HG02981 (cell line): ENCODE measurements around the gene SRRT.
A peak's percentile ranks its signal among the peaks of the same experiment; 100 is the strongest.

Experiments
- ATAC-seq: cut with Tn5 transposase; IDR thresholded peaks from one replicate; pipeline ENCODE4 v1.9.1; 2021; ENCODE audit warnings: mild to moderate bottlenecking, moderate library complexity; ENCODE audit not compliant: unreplicated experiment

SRRT gene

GRCh38 chr7:100880645-100881044 lies 5.7 kb downstream of the SRRT start:
- no peak for ATAC-seq

DNA sequence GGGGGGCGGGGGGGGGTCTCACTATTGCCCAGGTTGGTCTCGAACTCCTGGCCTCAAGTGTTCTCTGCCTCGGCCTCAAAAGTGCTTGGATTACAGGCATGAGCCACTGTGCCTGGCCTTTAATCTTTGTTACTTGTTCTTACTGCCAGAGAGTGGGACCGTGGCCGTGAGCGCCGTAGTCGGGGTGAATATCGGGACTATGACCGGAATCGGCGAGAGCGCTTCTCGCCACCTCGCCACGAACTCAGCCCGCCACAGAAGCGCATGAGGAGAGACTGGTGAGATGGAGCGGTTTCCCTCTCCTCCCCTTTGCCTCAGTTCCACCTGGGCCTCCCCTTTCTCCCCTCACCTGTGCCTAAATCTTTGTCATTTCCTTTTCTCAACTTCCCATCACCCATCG lies 6.2 kb downstream of the SRRT start:
- ATAC-seq, result no peak

DNA sequence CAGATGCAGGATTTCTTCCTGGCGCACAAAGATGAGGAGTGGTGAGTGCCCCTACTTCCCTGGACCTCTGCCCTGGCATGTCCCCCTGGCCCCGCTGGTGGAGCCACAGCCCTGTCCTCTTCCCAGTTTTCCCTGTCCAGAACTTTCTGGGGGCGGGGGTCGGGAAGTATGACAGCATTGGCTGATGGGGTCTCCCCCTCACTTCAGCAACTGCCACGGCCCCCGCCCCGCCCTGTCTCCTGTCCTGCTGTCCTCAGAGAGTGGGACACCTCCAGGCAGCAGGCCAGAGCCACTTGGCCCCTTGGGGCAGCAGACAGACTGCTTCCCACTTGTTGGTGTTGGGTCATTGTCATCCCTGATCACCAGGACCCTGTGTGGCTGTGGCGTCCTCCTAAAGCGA lies 7.3 kb downstream of the SRRT start:
- ATAC-seq, result no peak

DNA sequence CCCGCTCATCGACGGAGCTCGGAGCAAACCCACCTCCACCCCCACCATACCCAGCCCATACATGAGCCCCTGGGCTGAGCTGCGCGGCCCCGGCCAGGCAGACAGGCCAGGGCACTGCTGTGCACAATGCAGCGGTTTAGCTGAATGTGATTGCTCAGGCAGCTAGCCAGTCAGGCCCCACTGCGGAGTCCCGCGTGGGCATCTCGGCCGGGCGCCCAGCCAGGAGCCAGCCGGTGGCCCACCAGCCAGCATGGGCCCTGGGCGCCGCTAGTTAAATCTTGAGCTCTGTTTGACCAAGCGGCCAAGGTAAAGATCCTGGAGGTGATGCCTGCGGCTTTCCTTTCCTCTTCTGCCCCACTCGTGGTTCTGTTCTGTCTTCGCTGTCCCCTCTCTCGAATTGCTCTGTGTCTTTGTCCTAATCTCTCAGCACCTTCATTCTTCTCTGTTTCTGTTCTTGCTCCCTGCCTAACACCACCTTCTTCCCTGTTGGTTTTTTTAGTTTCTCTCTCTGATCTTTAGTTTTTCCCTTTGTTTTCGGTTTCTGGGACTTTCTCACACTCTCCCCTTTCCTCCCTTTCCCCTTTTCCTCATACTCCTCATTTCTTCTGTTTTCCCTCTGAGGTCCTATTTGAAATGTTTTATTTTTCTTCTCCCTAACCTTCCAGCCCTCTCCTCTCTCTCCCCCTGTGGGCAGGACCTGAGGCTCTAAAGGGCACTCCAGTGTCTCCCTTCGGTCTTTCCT lies 8.1 kb downstream of the SRRT start:
- no peak for ATAC-seq

- ATAC-seq, result no peak
Measured at GRCh38 chr7:100884736-100885439, 10.0 kb downstream of the SRRT start.

GRCh38 chr7:100885440-100886141 lies 10.7 kb downstream of the SRRT start:
- ATAC-seq, result no peak

- ATAC-seq, result no peak
Measured at GRCh38 chr7:100886142-100886935, 11.4 kb downstream of the SRRT start.

- ATAC-seq, result no peak
Measured at GRCh38 chr7:100886936-100887515, 12.1 kb downstream of the SRRT start.

DNA sequence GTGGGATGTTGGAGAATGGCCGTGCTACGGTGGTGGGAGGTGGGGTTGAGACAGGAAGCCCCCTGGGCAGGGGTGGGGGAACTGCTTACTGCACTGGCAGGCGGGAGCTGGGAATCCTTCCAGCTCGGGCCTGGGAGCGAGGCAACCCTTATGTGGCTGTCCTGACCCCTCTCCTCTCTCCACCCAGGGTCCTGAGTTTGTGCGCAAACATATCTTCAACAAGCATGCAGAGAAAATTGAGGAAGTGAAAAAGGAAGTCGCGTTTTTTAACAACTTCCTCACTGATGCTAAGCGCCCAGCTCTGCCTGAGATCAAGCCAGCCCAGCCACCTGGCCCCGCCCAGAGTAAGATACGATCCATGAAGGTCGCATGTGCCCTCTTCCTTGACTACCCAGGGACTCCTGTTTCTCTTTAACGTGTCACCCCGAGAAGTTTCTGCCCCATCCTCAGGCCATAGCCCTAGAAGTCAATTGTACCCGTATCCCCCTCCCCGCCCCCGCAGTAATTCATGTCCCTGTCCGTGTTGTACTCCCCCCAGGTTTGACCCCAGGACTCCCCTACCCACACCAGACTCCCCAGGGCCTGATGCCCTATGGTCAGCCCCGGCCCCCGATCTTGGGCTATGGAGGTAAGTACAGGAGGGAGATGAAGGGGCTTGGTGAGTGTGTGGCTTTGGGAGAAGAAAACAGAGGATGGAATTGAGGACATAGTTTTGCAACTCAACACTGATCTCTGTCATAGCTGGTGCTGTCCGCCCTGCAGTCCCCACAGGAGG lies 12.8 kb downstream of the SRRT start:
- ATAC-seq, result peak; percentile 40

- no peak for ATAC-seq
Measured at GRCh38 chr7:100888291-100888987, 13.5 kb downstream of the SRRT start.

- ATAC-seq, result peak; percentile 22
Measured at GRCh38 chr7:100888988-100889750, 14.3 kb downstream of the SRRT start, which contains the start of gene UFSP1. Gene UFSP1, minus strand, starts transcription at chr7:100889715. Its CDS starts 444 bp downstream, at chr7:100889271.

GRCh38 chr7:100890653-100891567 lies 16.0 kb downstream of the SRRT start:
- no peak for ATAC-seq

DNA sequence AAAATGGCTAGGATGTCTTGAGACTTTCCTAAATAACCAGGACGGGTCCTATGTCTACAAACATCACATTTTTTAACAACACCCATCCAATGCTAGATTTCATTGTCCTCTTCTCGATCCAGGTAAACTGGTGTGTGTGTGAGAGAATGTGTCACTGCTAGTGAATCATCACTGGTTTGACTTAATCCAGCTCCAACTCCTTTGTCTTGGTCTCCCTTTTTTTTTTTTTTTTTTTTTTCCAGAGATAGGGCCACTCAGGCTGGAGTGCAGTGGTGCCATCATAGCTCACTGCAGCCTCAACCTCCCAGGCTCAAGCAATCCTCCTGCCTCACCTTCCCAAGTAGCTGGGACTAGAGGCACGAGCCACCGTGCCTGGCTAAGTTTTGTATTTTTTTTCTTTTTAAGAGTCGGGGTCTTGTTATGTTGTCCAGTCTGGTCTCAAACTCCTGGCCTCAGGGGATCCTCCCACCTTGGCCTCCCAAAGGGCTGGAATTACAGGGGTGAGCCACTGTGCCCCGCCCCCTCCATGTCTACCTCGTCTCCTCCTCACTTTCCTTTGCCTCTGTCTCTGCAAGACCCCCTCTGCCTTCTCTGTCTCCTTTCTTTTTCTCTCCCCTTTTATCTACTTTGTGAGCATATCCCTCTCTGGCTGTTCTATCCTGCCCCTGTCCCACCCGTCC lies 16.8 kb downstream of the SRRT start:
- ATAC-seq, result no peak

DNA sequence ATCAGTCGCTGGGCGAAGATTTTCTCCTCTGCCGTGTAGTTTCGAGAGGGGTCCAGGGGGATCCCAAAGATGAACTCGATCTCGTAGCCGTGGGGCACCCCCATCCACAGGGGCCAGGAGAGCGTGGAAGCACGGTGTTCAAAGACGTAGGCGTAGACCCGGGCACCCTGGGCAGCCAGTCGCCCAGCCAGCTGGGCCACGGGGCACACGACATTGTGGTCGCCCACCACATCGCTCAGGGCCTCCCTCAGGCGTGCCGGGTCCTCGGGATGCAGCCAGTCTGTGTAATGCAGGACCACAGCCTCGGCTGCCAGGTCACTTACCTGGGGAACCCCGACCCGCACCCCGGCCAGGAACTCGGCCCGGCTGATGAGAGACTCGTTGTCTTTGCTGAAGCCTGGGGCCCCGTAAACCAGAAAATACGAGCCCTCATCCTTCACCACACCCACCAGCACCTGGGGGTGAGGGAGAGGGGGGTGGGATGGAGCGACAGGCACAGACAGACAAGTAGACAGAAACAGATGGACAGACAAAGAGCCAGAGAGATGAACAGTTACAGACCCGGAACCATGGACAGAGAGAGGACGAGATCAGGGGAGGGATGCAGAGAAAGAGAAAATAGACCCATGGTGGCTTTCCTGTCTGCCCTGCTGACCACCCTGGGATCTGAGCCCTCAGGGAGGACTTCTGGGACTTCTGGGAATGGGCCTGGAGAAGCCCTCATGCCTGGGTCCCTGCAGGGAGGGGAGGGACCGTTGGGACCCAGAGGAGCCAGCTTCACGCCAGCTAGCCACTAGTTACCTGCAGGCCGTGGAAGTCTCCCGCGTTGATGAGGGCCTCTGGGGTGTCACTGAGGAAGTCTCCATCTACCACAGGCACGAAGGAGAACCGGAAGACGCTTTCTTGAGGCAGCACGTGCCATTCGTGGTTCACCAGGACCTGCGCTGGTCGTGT lies 17.7 kb downstream of the SRRT start:
- ATAC-seq, result no peak

DNA sequence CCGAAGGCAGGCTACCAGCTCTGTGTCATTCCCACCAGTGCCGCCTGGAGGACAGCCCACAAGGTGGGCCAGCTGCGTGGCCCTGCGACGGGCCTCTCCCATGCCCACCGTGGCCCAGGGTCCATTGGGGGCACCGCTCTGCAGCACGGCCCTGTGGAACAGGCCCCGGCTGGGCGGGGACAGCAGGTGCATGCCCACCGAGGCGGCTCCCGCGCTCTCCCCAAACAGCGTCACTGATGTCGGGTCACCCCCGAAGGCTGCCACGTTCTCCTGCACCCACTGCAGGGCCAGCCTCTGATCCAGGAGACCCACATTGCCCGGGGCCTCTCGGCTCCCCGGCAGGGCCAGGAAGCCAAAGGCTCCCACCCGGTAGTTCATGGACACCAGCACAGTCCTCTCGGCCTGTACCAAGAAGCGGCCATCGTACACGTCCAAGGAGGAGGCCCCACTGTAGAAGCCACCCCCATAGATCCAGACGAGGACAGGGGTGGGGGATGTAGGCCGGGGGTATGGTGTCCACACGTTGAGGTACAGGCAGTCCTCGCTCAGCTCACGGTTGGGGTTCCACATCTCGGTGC lies 18.5 kb downstream of the SRRT start:
- ATAC-seq, result no peak
